Esophagus muscularis mucosa (tissue), 4 donors: ENCODE results near the gene CCNL2. TPM values are rescaled to one million over a fixed set of nuclear protein-coding genes. Genes with fewer than 3 reads are reported as not detected.

Experiments used
- DNase-seq: peaks from one replicate; pipeline ENCODE4 v3.0.0-alpha.2; 2017; ENCODE audit errors: extremely low spot score
- H3K27ac ChIP-seq, 4 donors: fragments of 200-600 bp; sonication (generic); replicated peaks in 1 of 4; 1 replicate in 3 of 4; 2 replicates in 1 of 4; pipeline ENCODE4 v1.5.1; 2016 to 2019; ENCODE audit warnings: mild to moderate bottlenecking in 1 of 4
- H3K27me3 ChIP-seq, 4 donors: fragments of 200-600 bp; sonication (generic); one replicate each; pipeline versions ENCODE4 v1.5.1 to v1.6.0; 2016 to 2019
- H3K36me3 ChIP-seq, 4 donors: fragments of 200-600 bp; sonication (generic); one replicate each; pipeline ENCODE4 v1.5.1; 2016 to 2019
- H3K4me1 ChIP-seq, 4 donors: fragments of 200-600 bp; sonication (generic); one replicate each; pipeline ENCODE4 v1.5.1; 2016 to 2019
- H3K4me3 ChIP-seq, 4 donors: fragments of 200-600 bp; sonication (generic); 1 replicate in 2 of 4; 2 replicates in 2 of 4; pipeline ENCODE4 v1.5.1; 2016 to 2019; ENCODE audit warnings: mild to moderate bottlenecking in 4 of 4, moderate library complexity in 1 of 4
- H3K9me3 ChIP-seq, 4 donors: fragments of 200-600 bp; sonication (generic); 1 replicate in 3 of 4; 2 replicates in 1 of 4; pipeline ENCODE4 v1.5.1; 2016 to 2019
- EP300 ChIP-seq: sonication (generic); formaldehyde crosslinking; IDR thresholded peaks from one replicate; pipeline ENCODE4 v1.6.1; 2017; ENCODE audit warnings: antibody characterized with exemption
- POLR2A ChIP-seq: fragments of 450-650 bp; IDR thresholded peaks from one replicate; pipeline ENCODE4 v1.6.1; 2017; ENCODE audit warnings: antibody characterized with exemption, moderate library complexity, mild to moderate bottlenecking, low read depth
- POLR2AphosphoS5 ChIP-seq, 2 donors: sonication (generic); formaldehyde crosslinking; IDR thresholded peaks; one replicate each; pipeline ENCODE4 v1.6.1; 2017; ENCODE audit warnings: antibody characterized with exemption in 2 of 2
- WGBS: methylation state at CpG from one replicate; pipeline ENCODE4 v1.1.5; 2018; 5-methylcytosine and 5-hydroxymethylcytosine counted together
- intact Hi-C: fragments of 100-400 bp; cut with DNase I; formaldehyde crosslinking; loops from one replicate; pipeline ENCODE4 v1.15.1; 2023
- total RNA-seq, 4 donors: library from RNA; depleted of rRNA; stranded (reverse); fragments of >200 nt; gene quantifications; one replicate each; pipeline versions ENCODE4 v1.1.0 to v1.2.1, GENCODE V29; 2016
- TF ChIP-seq, protein P1 (sequence below), 3 experiments: fragments of 200-600 bp in 2 of 3; fragments of 450-650 bp in 1 of 3; sonication (generic) in 2 of 3; IDR thresholded peaks; one replicate each; pipeline ENCODE4 v1.5.1; 2017 to 2019; ENCODE audit warnings: antibody characterized with exemption in 3 of 3, mild to moderate bottlenecking in 2 of 3, moderate library complexity in 1 of 3

The CCNL2 gene
- total RNA-seq, 4 donors from 2014 or later, result 73.4 to 136 (median 108) TPM

GRCh38 chr1:1425426-1425752 lies 26.3 kb upstream of the CCNL2 start:
- TF ChIP-seq POLR2AphosphoS5 (IDR thresholded peaks at IDR 0.05) (no peak), EP300 (no peak), POLR2A (no peak)
- TF ChIP-seq, protein P1, sequence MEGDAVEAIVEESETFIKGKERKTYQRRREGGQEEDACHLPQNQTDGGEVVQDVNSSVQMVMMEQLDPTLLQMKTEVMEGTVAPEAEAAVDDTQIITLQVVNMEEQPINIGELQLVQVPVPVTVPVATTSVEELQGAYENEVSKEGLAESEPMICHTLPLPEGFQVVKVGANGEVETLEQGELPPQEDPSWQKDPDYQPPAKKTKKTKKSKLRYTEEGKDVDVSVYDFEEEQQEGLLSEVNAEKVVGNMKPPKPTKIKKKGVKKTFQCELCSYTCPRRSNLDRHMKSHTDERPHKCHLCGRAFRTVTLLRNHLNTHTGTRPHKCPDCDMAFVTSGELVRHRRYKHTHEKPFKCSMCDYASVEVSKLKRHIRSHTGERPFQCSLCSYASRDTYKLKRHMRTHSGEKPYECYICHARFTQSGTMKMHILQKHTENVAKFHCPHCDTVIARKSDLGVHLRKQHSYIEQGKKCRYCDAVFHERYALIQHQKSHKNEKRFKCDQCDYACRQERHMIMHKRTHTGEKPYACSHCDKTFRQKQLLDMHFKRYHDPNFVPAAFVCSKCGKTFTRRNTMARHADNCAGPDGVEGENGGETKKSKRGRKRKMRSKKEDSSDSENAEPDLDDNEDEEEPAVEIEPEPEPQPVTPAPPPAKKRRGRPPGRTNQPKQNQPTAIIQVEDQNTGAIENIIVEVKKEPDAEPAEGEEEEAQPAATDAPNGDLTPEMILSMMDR (IDR thresholded peaks at IDR 0.05), result no peak
- WGBS, result 82% methylated on average over 12 of the region's 12 CpGs
- peak overlapping the region in 1 of 4 donors; percentile 98 for H3K27ac ChIP-seq
- no peak overlapping the region for H3K4me3 ChIP-seq
- no peaks in the 10 kb centered on the region for H3K9me3 ChIP-seq
- H3K4me1 ChIP-seq, result peaks cover 31 to 74% (median 56%) of the 10 kb centered on the region in 4 donors
- no peaks in the 10 kb centered on the region for H3K27me3 ChIP-seq
- DNase-seq, result no peak
- intact Hi-C loops, result no loop called here
- no peaks in the 10 kb centered on the region for H3K36me3 ChIP-seq

DNA sequence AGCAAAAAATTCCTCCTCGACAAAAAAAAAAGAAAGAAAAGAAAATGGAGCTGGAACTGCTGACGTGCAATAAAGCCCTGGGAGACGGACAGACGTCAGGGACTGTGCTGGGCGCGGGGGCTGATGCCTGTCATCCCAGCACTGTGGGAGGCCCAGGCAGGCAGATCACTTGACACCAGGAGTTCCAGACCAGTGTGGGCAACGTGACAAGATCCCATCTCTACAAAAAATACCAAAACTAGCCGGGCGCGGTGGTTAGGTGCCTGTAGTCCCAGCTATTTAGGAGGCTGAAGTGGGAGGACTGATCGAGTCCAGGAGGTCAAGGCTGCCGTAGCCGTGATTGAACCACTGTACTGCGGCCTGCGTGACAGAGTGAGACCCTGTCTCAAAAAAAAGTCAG lies 25.6 kb upstream of the CCNL2 start:
- 82% methylated on average over 15 of the region's 15 CpGs for WGBS
- DNase-seq, result no peak
- no peaks in the 10 kb centered on the region for H3K27me3 ChIP-seq
- peaks cover 25 to 71% (median 52%) of the 10 kb centered on the region in 4 donors for H3K4me1 ChIP-seq
- no peak for TF ChIP-seq POLR2A
- no peak for TF ChIP-seq POLR2AphosphoS5 (IDR thresholded peaks at IDR 0.05)
- H3K9me3 ChIP-seq, result no peaks in the 10 kb centered on the region
- intact Hi-C loops, result no loop called here
- no peaks in the 10 kb centered on the region for H3K36me3 ChIP-seq
- H3K27ac ChIP-seq, result no peak overlapping the region
- H3K4me3 ChIP-seq, result no peak overlapping the region

DNA sequence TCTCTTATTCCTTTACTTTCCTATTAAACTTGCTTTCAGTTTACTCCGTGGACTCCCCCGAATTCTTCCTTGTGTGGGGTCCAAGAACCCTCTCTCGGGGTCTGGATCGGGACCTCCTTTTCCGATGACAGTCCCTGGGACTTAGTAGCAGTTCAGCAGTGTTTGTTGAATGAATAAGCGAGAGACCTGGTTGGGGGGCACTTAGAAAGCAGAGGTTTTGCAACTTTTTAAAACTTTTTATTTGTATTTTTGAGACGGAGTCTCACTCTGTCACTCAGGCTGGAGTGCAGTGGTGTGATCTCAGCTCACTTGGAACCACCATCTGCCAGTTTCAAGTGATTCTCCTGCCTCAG lies 24.1 kb upstream of the CCNL2 start:
- Histone ChIP-seq H3K4me3 (no peak overlapping the region), H3K9me3 (no peaks in the 10 kb centered on the region), H3K4me1 (peaks cover 10 to 71% (median 49%) of the 10 kb centered on the region in 4 donors), H3K27me3 (no peaks in the 10 kb centered on the region), H3K36me3 (no peaks in the 10 kb centered on the region), H3K27ac (peak overlapping the region in 2 of 4 donors; percentile 10 to 68)
- intact Hi-C loops, result no loop called here
- TF ChIP-seq, protein P1 (IDR thresholded peaks at IDR 0.05), result no peak
- TF ChIP-seq POLR2AphosphoS5 (IDR thresholded peaks at IDR 0.05) (no peak), EP300 (no peak), POLR2A (no peak)
- WGBS, result 75% methylated on average over 7 of the region's 7 CpGs
- DNase-seq, result no peak

DNA sequence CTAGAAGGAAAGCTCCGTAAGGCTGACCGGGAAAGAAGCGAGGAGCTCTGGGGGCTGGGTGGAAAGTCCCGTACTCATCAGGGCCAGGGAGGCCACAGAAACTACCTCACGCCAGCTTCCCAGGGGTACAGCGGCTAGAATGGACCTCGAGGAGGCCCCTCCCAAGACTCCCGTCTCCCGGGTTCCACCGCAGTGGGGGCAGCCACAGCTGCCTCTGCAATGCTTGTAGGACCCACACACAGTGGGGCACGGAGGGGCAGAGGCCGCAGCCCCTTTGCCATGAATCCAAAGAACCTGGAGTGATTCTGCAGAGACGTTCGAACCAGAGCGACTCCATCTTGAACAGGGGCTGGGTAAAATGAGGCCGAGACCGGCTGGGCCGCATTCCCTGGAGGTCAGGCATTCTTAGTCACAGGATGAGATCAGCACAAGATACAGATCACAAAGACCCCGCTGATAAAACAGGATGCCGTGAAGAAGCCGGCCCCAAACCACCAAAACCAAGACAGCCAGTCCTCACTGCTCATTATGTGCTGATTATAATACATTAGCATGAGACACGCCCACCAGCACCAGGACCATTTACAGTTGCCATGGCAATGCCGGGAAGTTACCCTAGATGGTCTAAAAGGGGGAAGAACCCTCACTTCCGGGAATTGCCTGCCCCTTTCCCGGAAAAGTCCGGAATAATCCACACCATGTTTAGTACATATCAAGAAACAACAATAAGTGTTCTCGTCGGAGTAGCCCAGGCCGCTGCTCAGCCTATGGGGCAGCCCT lies 23.5 kb upstream of the CCNL2 start:
- peak overlapping the region in 2 of 4 donors; percentile 10 to 68 for H3K27ac ChIP-seq
- TF ChIP-seq, protein P1 (IDR thresholded peaks at IDR 0.05), result no peak
- TF ChIP-seq EP300 (no peak), POLR2A (no peak), POLR2AphosphoS5 (IDR thresholded peaks at IDR 0.05) (no peak)
- H3K9me3 ChIP-seq, result no peaks in the 10 kb centered on the region
- H3K4me3 ChIP-seq, result no peak overlapping the region
- H3K27me3 ChIP-seq, result no peaks in the 10 kb centered on the region
- no peaks in the 10 kb centered on the region for H3K36me3 ChIP-seq
- DNase-seq, result no peak
- intact Hi-C loops, result no loop called here
- 70% methylated on average over 28 of the region's 29 CpGs for WGBS
- peaks cover 8 to 73% (median 46%) of the 10 kb centered on the region in 4 donors for H3K4me1 ChIP-seq

DNA sequence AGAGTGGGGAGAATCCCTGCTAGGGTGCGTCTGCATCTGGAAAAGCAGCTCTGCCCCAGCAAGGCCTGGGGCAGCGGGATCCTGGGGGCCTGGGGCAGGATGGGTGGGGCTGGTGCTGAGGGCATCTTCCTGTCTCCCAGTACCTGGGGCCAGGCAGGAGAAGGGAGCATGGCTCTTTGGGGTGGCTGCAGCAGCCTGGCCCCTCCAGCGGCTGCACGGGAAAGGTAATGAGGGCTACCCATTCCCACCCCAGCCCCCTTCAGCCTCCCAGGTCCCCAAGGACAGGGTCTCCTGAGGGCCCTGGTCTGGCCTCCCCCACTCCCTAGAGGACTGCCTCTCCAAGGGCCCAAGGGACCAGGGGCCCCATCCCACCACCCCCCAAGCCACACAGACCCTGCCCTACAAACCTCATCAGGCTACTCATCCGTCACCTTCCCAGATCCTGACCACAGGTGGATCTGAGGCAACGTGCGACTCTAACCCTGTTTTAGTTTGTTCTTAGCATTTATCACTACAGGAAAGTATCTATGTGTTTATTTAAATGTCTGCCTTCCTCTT lies 22.9 kb upstream of the CCNL2 start:
- H3K27ac ChIP-seq, result peak overlapping the region in 2 of 4 donors; percentile 57 to 68
- TF ChIP-seq, protein P1 (IDR thresholded peaks at IDR 0.05), result no peak
- no peak for TF ChIP-seq EP300
- no peak for TF ChIP-seq POLR2A
- TF ChIP-seq POLR2AphosphoS5 (IDR thresholded peaks at IDR 0.05), result no peak

More for the DNA sequence above, 22.9 kb upstream of the CCNL2 start:
- Histone ChIP-seq H3K27me3 (no peaks in the 10 kb centered on the region), H3K4me1 (peaks cover 8 to 67% (median 41%) of the 10 kb centered on the region in 4 donors), H3K36me3 (no peaks in the 10 kb centered on the region), H3K9me3 (no peaks in the 10 kb centered on the region), H3K4me3 (no peak overlapping the region)
- intact Hi-C loops, result no loop called here
- no peak for DNase-seq
- WGBS, result 93% methylated on average over 5 of the region's 7 CpGs
